ENCODE results near the gene BABAM2. TPM values are rescaled to one million over a fixed set of nuclear protein-coding genes. Genes with fewer than 3 reads are reported as not detected.

Gene BABAM2
- total and polyA plus RNA-seq, 10 of the 15 experiments (the other 5 are each of a cell fraction or from before 2014, with no cell fraction given), result 30.7 to 59.9 (median 44.5) TPM

- in situ Hi-C loops (cut with MboI), result no loop called here
- no TSS peak for BruUV-seq (replicated peaks)
- RAD21 ChIA-PET (ENCODE audit: unreplicated experiment), result no interaction called here
Observed at GRCh38 chr2:28341208-28341891, 450.8 kb downstream of the BABAM2 start.

More at GRCh38 chr2:28341208-28341891, 450.8 kb downstream of the BABAM2 start:
- DNase-seq (ENCODE audit: low read depth, low spot score) (no peak), FAIRE-seq (no peak), ATAC-seq (no peak)
- WGBS (ENCODE audit: insufficient coverage, insufficient replicate concordance, low lambda C conversion rate, missing lambda C conversion rate), result 76% methylated on average over 17 of the region's 17 CpGs
- SMC1A ChIA-PET (ENCODE audit: uncharacterized antibody, unreplicated experiment), result no interaction called here
- Histone ChIP-seq H3K36me3 (ENCODE audit: control insufficient read depth in 2 of 2, insufficient read depth in 2 of 2, low read length in 1 of 2) (no peaks in the 10 kb centered on the region), H3K27ac (ENCODE audit: control insufficient read depth, insufficient read depth) (no peak overlapping the region), H3K4me1 (ENCODE audit: control insufficient read depth, insufficient read depth, low read length) (no peaks in the 10 kb centered on the region), H3K9ac (ENCODE audit: control insufficient read depth, insufficient read depth, low read length) (no peak overlapping the region), H4K20me1 (ENCODE audit: control insufficient read depth, insufficient read depth) (no peaks in the 10 kb centered on the region), H3K4me2 (ENCODE audit: control insufficient read depth, insufficient read depth) (no peak overlapping the region), H2AFZ (ENCODE audit: control insufficient read depth, low read depth, low read length) (no peak overlapping the region), H3K4me3 (no peak overlapping the region), H3K9me3 (replicated peaks; ENCODE audit: control insufficient read depth, insufficient read depth, low read length) (no peaks in the 10 kb centered on the region), H3K27me3 (replicated peaks in 1 of 2; ENCODE audit: control insufficient read depth in 2 of 2, insufficient read depth in 2 of 2, low read length in 1 of 2) (no peaks in the 10 kb centered on the region), H3K79me2 (ENCODE audit: control insufficient read depth, insufficient read depth, low read length) (no peaks in the 10 kb centered on the region)
- TF ChIP-seq ELK1 (IDR thresholded peaks at IDR 0.05; ENCODE audit: low read depth, low read length) (no peak), ZNF622 (IDR thresholded peaks at IDR 0.05) (no peak), BCL3 (IDR thresholded peaks at IDR 0.05; ENCODE audit: borderline replicate concordance, insufficient read depth, low read depth, low read length, poor library complexity, severe bottlenecking) (peak; percentile 41)
- POLR2A ChIA-PET, result interaction anchor here (0.9 kb wide), 1 partner anchor 8 kb away, joined by 3 read pairs; no protein-coding TSS in a partner anchor
- CTCF ChIA-PET, result interaction anchor here (0.6 kb wide), 1 partner anchor 1037 kb away, joined by 3 read pairs; no protein-coding TSS in a partner anchor
- intact Hi-C loops (cut with micrococcal nuclease; ENCODE audit: unreplicated experiment), result no loop called here
